ENCODE measurements around the gene ADAMTS17.

Gene ADAMTS17

GRCh38 chr15:99987119-99987506 is 354.7 kb downstream of the ADAMTS17 start:
- Histone ChIP-seq H3K9ac (no peak overlapping the region), H3K36me3 (no peaks in the 10 kb centered on the region), H3K4me3 (no peak overlapping the region), H3K4me2 (peak overlapping the region; percentile 65), H3K27me3 (no peaks in the 10 kb centered on the region), H3K4me1 (peaks cover 35% of the 10 kb centered on the region), H3K27ac (peak overlapping the region; percentile 53), H3K9me3 (peaks cover 13% of the 10 kb centered on the region), H4K20me1 (no peaks in the 10 kb centered on the region)
- TF ChIP-seq Cebpa-rat (IDR thresholded peaks at IDR 0.05) = no peak

GRCh38 chr15:99986297-99987118 is 355.3 kb downstream of the ADAMTS17 start:
- Histone ChIP-seq H3K4me3 (no peak overlapping the region), H4K20me1 (no peaks in the 10 kb centered on the region), H3K9me3 (peaks cover 13% of the 10 kb centered on the region), H3K4me1 (peaks cover 35% of the 10 kb centered on the region), H3K36me3 (no peaks in the 10 kb centered on the region), H3K4me2 (peak overlapping the region; percentile 65), H3K9ac (no peak overlapping the region), H3K27me3 (no peaks in the 10 kb centered on the region), H3K27ac (peak overlapping the region; percentile 53)
- TF ChIP-seq Cebpa-rat (IDR thresholded peaks at IDR 0.05) = peak; percentile 12; the same call in 1 of the 2 replicates

- Histone ChIP-seq H3K27me3 (no peaks in the 10 kb centered on the region), H3K9me3 (peaks cover 13% of the 10 kb centered on the region), H4K20me1 (no peaks in the 10 kb centered on the region), H3K4me1 (peaks cover 35% of the 10 kb centered on the region), H3K4me2 (peak overlapping the region; percentile 65; the same call in 1 of the 2 replicates), H3K4me3 (no peak overlapping the region), H3K27ac (peak overlapping the region; percentile 53; the same call in 1 of the 2 replicates), H3K36me3 (no peaks in the 10 kb centered on the region), H3K9ac (no peak overlapping the region)
- no peak for TF ChIP-seq Cebpa-rat (IDR thresholded peaks at IDR 0.05)
Observed at GRCh38 chr15:99985878-99986277, 355.9 kb downstream of the ADAMTS17 start.

- Histone ChIP-seq H3K9ac (no peak overlapping the region), H3K4me1 (peaks cover 35% of the 10 kb centered on the region), H3K4me2 (no peak overlapping the region), H3K9me3 (peaks cover 13% of the 10 kb centered on the region), H4K20me1 (no peaks in the 10 kb centered on the region), H3K27ac (no peak overlapping the region), H3K36me3 (no peaks in the 10 kb centered on the region), H3K4me3 (no peak overlapping the region), H3K27me3 (no peaks in the 10 kb centered on the region)
- no peak for TF ChIP-seq Cebpa-rat (IDR thresholded peaks at IDR 0.05)
Observed at GRCh38 chr15:99984491-99985243, 357.1 kb downstream of the ADAMTS17 start.

GRCh38 chr15:99983886-99984286 is 357.9 kb downstream of the ADAMTS17 start:
- Histone ChIP-seq H3K4me3 (no peak overlapping the region), H3K9me3 (peaks cover 12% of the 10 kb centered on the region), H3K4me1 (peaks cover 35% of the 10 kb centered on the region), H3K4me2 (no peak overlapping the region), H3K27me3 (no peaks in the 10 kb centered on the region), H3K27ac (no peak overlapping the region), H3K36me3 (no peaks in the 10 kb centered on the region), H3K9ac (no peak overlapping the region), H4K20me1 (no peaks in the 10 kb centered on the region)
- no peak for TF ChIP-seq Cebpa-rat (IDR thresholded peaks at IDR 0.05)

- H3K27me3 ChIP-seq = no peaks in the 10 kb centered on the region
- H3K9ac ChIP-seq = no peak overlapping the region
- no peaks in the 10 kb centered on the region for H4K20me1 ChIP-seq
- H3K4me2 ChIP-seq = no peak overlapping the region
- no peaks in the 10 kb centered on the region for H3K36me3 ChIP-seq
- H3K27ac ChIP-seq = no peak overlapping the region
- H3K4me3 ChIP-seq = no peak overlapping the region
- H3K4me1 ChIP-seq = peaks cover 35% of the 10 kb centered on the region
- H3K9me3 ChIP-seq = peaks cover 7% of the 10 kb centered on the region
- TF ChIP-seq Cebpa-rat (IDR thresholded peaks at IDR 0.05) = no peak
Observed at GRCh38 chr15:99983171-99983885, 358.4 kb downstream of the ADAMTS17 start.

- Histone ChIP-seq H3K27me3 (no peaks in the 10 kb centered on the region), H3K27ac (no peak overlapping the region), H3K36me3 (no peaks in the 10 kb centered on the region), H3K9ac (no peak overlapping the region), H3K4me1 (peaks cover 32% of the 10 kb centered on the region), H3K4me3 (no peak overlapping the region), H4K20me1 (no peaks in the 10 kb centered on the region), H3K4me2 (no peak overlapping the region), H3K9me3 (no peaks in the 10 kb centered on the region)
- no peak for TF ChIP-seq Cebpa-rat (IDR thresholded peaks at IDR 0.05)
Observed at GRCh38 chr15:99982662-99983061, 359.1 kb downstream of the ADAMTS17 start.

GRCh38 chr15:99981839-99982658 is 359.7 kb downstream of the ADAMTS17 start:
- Histone ChIP-seq H3K27ac (no peak overlapping the region), H3K4me3 (no peak overlapping the region), H3K9ac (no peak overlapping the region), H3K4me2 (no peak overlapping the region), H4K20me1 (no peaks in the 10 kb centered on the region), H3K9me3 (no peaks in the 10 kb centered on the region), H3K27me3 (no peaks in the 10 kb centered on the region), H3K36me3 (no peaks in the 10 kb centered on the region), H3K4me1 (peaks cover 26% of the 10 kb centered on the region)
- TF ChIP-seq Cebpa-rat (IDR thresholded peaks at IDR 0.05) = no peak

GRCh38 chr15:99981191-99981647 is 360.6 kb downstream of the ADAMTS17 start:
- no peaks in the 10 kb centered on the region for H4K20me1 ChIP-seq
- no peaks in the 10 kb centered on the region for H3K27me3 ChIP-seq
- peaks cover 18% of the 10 kb centered on the region for H3K4me1 ChIP-seq
- no peak overlapping the region for H3K27ac ChIP-seq
- H3K4me2 ChIP-seq = no peak overlapping the region
- no peaks in the 10 kb centered on the region for H3K36me3 ChIP-seq
- H3K9ac ChIP-seq = no peak overlapping the region
- no peaks in the 10 kb centered on the region for H3K9me3 ChIP-seq
- no peak for TF ChIP-seq Cebpa-rat (IDR thresholded peaks at IDR 0.05)
- no peak overlapping the region for H3K4me3 ChIP-seq

Data from BLaER1 (cell line).